ENCODE data around the gene FKBP4. TPM values are rescaled to one million over a fixed set of nuclear protein-coding genes. Genes with fewer than 3 reads are reported as not detected.

Gene FKBP4
- total and polyA plus RNA-seq, 2 of the 13 experiments (the other 11 are each of a cell fraction or from before 2014, with no cell fraction given) = 25.7 to 66.1 TPM

- TF ChIP-seq TEF (CRISPR knock-in tag; IDR thresholded peaks at IDR 0.05) (peak; percentile 99), CBFB (CRISPR knock-in tag; IDR thresholded peaks at IDR 0.05) (peak; percentile 97), JUND (CRISPR knock-in tag; IDR thresholded peaks at IDR 0.05) (peak; percentile 86), ZNF17 (CRISPR knock-in tag; IDR thresholded peaks at IDR 0.05) (peak; percentile 99), LCORL (IDR thresholded peaks at IDR 0.05) (no peak), LCORL (CRISPR knock-in tag; IDR thresholded peaks at IDR 0.05) (peak; percentile 94), MLXIP (CRISPR knock-in tag; IDR thresholded peaks at IDR 0.05; ENCODE audit: borderline replicate concordance) (peak; percentile 99), FOSL2 (CRISPR knock-in tag; IDR thresholded peaks at IDR 0.05) (peak; percentile 89), ARNT2 (CRISPR knock-in tag; IDR thresholded peaks at IDR 0.05; ENCODE audit: low read depth) (peak; percentile 100), ARHGAP35 (CRISPR knock-in tag; IDR thresholded peaks at IDR 0.05; ENCODE audit: borderline replicate concordance) (peak; percentile 100), TOPORS (CRISPR knock-in tag; IDR thresholded peaks at IDR 0.05) (peak; percentile 100), PAXIP1 (CRISPR knock-in tag; conservative IDR thresholded peaks at IDR 0.05) (peak; percentile 71), SP4 (CRISPR knock-in tag; IDR thresholded peaks at IDR 0.05) (peak; percentile 97)
- TF ChIP-seq, protein P1, sequence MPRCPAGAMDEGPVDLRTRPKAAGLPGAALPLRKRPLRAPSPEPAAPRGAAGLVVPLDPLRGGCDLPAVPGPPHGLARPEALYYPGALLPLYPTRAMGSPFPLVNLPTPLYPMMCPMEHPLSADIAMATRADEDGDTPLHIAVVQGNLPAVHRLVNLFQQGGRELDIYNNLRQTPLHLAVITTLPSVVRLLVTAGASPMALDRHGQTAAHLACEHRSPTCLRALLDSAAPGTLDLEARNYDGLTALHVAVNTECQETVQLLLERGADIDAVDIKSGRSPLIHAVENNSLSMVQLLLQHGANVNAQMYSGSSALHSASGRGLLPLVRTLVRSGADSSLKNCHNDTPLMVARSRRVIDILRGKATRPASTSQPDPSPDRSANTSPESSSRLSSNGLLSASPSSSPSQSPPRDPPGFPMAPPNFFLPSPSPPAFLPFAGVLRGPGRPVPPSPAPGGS (CRISPR knock-in tag; IDR thresholded peaks at IDR 0.05) = peak; percentile 100
- TF ChIP-seq, protein P2, sequence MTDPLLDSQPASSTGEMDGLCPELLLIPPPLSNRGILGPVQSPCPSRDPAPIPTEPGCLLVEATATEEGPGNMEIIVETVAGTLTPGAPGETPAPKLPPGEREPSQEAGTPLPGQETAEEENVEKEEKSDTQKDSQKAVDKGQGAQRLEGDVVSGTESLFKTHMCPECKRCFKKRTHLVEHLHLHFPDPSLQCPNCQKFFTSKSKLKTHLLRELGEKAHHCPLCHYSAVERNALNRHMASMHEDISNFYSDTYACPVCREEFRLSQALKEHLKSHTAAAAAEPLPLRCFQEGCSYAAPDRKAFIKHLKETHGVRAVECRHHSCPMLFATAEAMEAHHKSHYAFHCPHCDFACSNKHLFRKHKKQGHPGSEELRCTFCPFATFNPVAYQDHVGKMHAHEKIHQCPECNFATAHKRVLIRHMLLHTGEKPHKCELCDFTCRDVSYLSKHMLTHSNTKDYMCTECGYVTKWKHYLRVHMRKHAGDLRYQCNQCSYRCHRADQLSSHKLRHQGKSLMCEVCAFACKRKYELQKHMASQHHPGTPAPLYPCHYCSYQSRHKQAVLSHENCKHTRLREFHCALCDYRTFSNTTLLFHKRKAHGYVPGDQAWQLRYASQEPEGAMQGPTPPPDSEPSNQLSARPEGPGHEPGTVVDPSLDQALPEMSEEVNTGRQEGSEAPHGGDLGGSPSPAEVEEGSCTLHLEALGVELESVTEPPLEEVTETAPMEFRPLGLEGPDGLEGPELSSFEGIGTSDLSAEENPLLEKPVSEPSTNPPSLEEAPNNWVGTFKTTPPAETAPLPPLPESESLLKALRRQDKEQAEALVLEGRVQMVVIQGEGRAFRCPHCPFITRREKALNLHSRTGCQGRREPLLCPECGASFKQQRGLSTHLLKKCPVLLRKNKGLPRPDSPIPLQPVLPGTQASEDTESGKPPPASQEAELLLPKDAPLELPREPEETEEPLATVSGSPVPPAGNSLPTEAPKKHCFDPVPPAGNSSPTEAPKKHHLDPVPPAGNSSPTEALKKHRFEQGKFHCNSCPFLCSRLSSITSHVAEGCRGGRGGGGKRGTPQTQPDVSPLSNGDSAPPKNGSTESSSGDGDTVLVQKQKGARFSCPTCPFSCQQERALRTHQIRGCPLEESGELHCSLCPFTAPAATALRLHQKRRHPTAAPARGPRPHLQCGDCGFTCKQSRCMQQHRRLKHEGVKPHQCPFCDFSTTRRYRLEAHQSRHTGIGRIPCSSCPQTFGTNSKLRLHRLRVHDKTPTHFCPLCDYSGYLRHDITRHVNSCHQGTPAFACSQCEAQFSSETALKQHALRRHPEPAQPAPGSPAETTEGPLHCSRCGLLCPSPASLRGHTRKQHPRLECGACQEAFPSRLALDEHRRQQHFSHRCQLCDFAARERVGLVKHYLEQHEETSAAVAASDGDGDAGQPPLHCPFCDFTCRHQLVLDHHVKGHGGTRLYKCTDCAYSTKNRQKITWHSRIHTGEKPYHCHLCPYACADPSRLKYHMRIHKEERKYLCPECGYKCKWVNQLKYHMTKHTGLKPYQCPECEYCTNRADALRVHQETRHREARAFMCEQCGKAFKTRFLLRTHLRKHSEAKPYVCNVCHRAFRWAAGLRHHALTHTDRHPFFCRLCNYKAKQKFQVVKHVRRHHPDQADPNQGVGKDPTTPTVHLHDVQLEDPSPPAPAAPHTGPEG (CRISPR knock-in tag; IDR thresholded peaks at IDR 0.05) = peak; percentile 99
Measured at GRCh38 chr12:2752676-2753371, 41.9 kb upstream of the FKBP4 start (continued).

All from HepG2 (cell line).